GM18519 (cell line): ENCODE measurements around the gene DELE1.

Experiments
- ATAC-seq: cut with Tn5 transposase; IDR thresholded peaks from one replicate; pipeline ENCODE4 v1.9.1; 2021; ENCODE audit warnings: mild to moderate bottlenecking, moderate library complexity; ENCODE audit not compliant: unreplicated experiment, low FRiP score

DELE1 gene

GRCh38 chr5:141976176-141976575 is 52.5 kb downstream of the DELE1 start:
- ATAC-seq, result no peak

- ATAC-seq, result no peak
Observed at GRCh38 chr5:141978389-141978788, 54.7 kb downstream of the DELE1 start.

GRCh38 chr5:141982626-141983025 is 59.0 kb downstream of the DELE1 start:
- no peak for ATAC-seq

GRCh38 chr5:141986072-141986471 is 62.4 kb downstream of the DELE1 start:
- no peak for ATAC-seq

- no peak for ATAC-seq
Observed at GRCh38 chr5:141989720-141990119, 66.0 kb downstream of the DELE1 start.
